ENCODE data around the gene COL8A1.

Gene COL8A1

GRCh38 chr3:99825004-99825640 lies 186.7 kb downstream of the COL8A1 start:
- no peak for DNase-seq (ENCODE audit: low read depth)
- H3K4me3 ChIP-seq (ENCODE audit: control insufficient read depth, low read depth, low read length), result no peak overlapping the region
- no peak for TF ChIP-seq CTCF (IDR thresholded peaks at IDR 0.05; ENCODE audit: control insufficient read depth, insufficient read depth, low read depth, low read length, missing control alignments)

GRCh38 chr3:99829844-99830243 lies 191.4 kb downstream of the COL8A1 start:
- no peak for DNase-seq (ENCODE audit: low read depth)
- no peak overlapping the region for H3K4me3 ChIP-seq (ENCODE audit: control insufficient read depth, low read depth, low read length)
- no peak for TF ChIP-seq CTCF (IDR thresholded peaks at IDR 0.05; ENCODE audit: control insufficient read depth, insufficient read depth, low read depth, low read length, missing control alignments)

GRCh38 chr3:99833617-99834205 lies 195.3 kb downstream of the COL8A1 start:
- no peak for DNase-seq (ENCODE audit: low read depth)
- H3K4me3 ChIP-seq (ENCODE audit: control insufficient read depth, low read depth, low read length), result no peak overlapping the region
- TF ChIP-seq CTCF (IDR thresholded peaks at IDR 0.05; ENCODE audit: control insufficient read depth, insufficient read depth, low read depth, low read length, missing control alignments), result no peak

GRCh38 chr3:99834211-99834957 lies 196.0 kb downstream of the COL8A1 start:
- no peak overlapping the region for H3K4me3 ChIP-seq (ENCODE audit: control insufficient read depth, low read depth, low read length)
- DNase-seq (ENCODE audit: low read depth), result no peak

GRCh38 chr3:99836681-99837080 lies 198.3 kb downstream of the COL8A1 start:
- no peak overlapping the region for H3K4me3 ChIP-seq (ENCODE audit: control insufficient read depth, low read depth, low read length)
- DNase-seq (ENCODE audit: low read depth), result no peak
- no peak for TF ChIP-seq CTCF (IDR thresholded peaks at IDR 0.05; ENCODE audit: control insufficient read depth, insufficient read depth, low read depth, low read length, missing control alignments)

More at GRCh38 chr3:99834211-99834957, 196.0 kb downstream of the COL8A1 start:
- TF ChIP-seq CTCF (IDR thresholded peaks at IDR 0.05; ENCODE audit: control insufficient read depth, insufficient read depth, low read depth, low read length, missing control alignments), result no peak

- no peak for TF ChIP-seq CTCF (IDR thresholded peaks at IDR 0.05; ENCODE audit: control insufficient read depth, insufficient read depth, low read depth, low read length, missing control alignments)
- DNase-seq (ENCODE audit: low read depth), result no peak
- H3K4me3 ChIP-seq (ENCODE audit: control insufficient read depth, low read depth, low read length), result no peak overlapping the region
Observed at GRCh38 chr3:99837715-99838114, 199.3 kb downstream of the COL8A1 start.
